HG02588 (cell line): Measurements from ENCODE around the gene NPPB.

Experiments used
- ATAC-seq: cut with Tn5 transposase; IDR thresholded peaks from one replicate; pipeline ENCODE4 v1.9.1; 2021; ENCODE audit warnings: mild to moderate bottlenecking, moderate library complexity; ENCODE audit not compliant: unreplicated experiment

NPPB gene

GRCh38 chr1:11836955-11837766 lies 21.6 kb downstream of the NPPB start:
- no peak for ATAC-seq

- no peak for ATAC-seq
Observed at GRCh38 chr1:11835441-11836225, 23.1 kb downstream of the NPPB start.

- no peak for ATAC-seq
Observed at GRCh38 chr1:11833900-11834299, 24.8 kb downstream of the NPPB start.

GRCh38 chr1:11833497-11833896 lies 25.2 kb downstream of the NPPB start:
- ATAC-seq, result no peak

GRCh38 chr1:11831945-11832725 lies 26.6 kb downstream of the NPPB start:
- no peak for ATAC-seq

DNA sequence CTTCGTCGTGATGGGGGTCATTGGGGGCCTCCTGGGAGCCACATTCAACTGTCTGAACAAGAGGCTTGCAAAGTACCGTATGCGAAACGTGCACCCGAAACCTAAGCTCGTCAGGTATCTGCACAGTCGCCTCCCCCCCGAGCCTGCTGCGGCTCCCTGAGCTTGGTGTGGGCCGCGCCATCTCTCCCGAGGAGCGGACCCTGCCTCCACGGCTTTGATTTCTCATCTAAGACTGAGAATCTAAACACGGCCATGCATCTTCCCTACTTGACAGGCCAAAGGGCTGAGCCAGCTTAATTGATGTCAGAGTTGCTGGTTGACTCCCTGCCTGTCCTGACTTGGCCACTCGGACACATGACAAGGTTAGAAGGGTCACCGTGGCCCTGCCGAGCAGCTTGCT lies 30.2 kb downstream of the NPPB start:
- ATAC-seq, result no peak

DNA sequence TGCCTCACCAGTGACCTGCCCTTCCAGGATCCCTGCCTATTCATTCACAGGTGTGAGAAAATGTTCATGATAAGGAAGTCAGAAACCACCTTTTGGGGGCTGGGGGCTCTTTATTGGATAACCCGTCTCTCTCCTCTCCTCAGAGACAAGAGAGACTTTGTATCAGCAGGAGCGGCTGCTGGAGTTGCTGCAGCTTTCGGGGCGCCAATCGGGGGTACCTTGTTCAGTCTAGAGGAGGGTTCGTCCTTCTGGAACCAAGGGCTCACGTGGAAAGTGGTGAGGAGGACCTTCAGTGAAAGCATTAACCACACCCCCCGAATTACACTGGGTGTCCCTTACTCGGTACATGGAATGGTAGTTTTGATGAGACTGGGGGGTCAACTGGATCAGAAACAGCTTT lies 31.8 kb downstream of the NPPB start:
- no peak for ATAC-seq

GRCh38 chr1:11825131-11825530 lies 33.6 kb downstream of the NPPB start:
- no peak for ATAC-seq

GRCh38 chr1:11823366-11824137 lies 35.2 kb downstream of the NPPB start:
- ATAC-seq, result no peak

DNA sequence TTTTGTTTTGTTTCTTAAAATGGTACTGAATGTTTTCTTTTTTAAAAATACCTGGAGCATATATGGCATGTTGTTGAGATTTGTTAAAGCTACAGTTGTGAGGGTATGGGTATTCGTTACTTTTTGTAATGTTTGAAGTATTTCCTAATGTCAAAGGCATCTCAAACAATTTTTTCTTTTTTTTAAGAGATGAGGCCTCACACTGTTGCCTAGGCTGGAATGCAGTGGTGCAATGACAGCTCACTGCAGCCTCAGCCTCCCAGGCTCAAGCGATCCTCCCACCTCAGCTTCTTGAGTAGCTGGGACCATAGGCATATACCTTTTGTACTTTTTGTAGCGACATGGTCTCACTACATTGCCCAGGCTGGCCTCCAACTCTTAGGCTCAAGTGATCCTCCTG lies 36.7 kb downstream of the NPPB start:
- no peak for ATAC-seq

- no peak for ATAC-seq
Observed at GRCh38 chr1:11817192-11817591, 41.6 kb downstream of the NPPB start.

DNA sequence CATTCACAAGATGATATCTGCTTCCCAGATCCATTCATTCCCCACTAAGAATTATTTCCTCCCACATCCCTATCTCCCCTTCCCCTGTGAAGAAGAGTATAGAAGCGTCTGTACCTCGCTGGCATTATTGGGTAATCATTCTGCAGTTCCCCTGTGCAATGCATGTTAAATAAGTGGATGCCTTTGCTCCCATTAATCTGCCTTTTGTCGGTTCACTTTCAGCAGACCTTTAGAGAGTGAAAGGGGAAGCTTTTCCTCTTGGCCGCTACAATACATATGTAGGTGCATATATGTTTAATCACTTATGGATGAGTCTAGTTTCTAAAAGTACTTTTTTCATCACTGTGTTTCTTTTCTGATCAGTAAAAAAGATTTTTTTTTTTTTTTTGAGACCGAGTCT lies 45.7 kb downstream of the NPPB start:
- ATAC-seq, result no peak
